Amniotic epithelial cell (primary cell): ENCODE measurements around the gene AMOTL1.
A peak's percentile ranks its signal among the peaks of the same experiment; 100 is the strongest.

Source experiments
- DNase-seq: peaks from one replicate; pipeline ENCODE4 v3.0.0-alpha.2; 2010; ENCODE audit warnings: low read depth

The AMOTL1 gene

GRCh38 chr11:94925422-94926270 is 157.5 kb downstream of the AMOTL1 start:
- peak; percentile 26 for DNase-seq

GRCh38 chr11:94926271-94926625 is 158.1 kb downstream of the AMOTL1 start:
- peak; percentile 7 for DNase-seq
